Measurements from ENCODE around the gene SOWAHC. TPM values are rescaled to one million over a fixed set of nuclear protein-coding genes. Genes with fewer than 3 reads are reported as not detected.

The SOWAHC gene
- total and polyA plus RNA-seq, 5 experiments from 2014 or later = 0.05 to 0.16 (median 0.12) TPM; not detected in 2

GRCh38 chr2:109662889-109663288 is 48.7 kb downstream of the SOWAHC start:
- Mint-ChIP-seq H3K36me3 (no peaks in the 10 kb centered on the region), H3K27me3 (peaks cover 0 to 17% (median 6%) of the 10 kb centered on the region in 5 donors), H3K4me3 (no peak overlapping the region), H3K9me3 (no peaks in the 10 kb centered on the region), H3K4me1 (no peaks in the 10 kb centered on the region), H3K27ac (no peak overlapping the region)
- POLR2A ChIA-PET = no interaction called here
- ATAC-seq (no peak), DNase-seq (no peak)

GRCh38 chr2:109663721-109664120 is 49.6 kb downstream of the SOWAHC start:
- POLR2A ChIA-PET = no interaction called here
- ATAC-seq (no peak), DNase-seq (no peak)
- Mint-ChIP-seq H3K27ac (no peak overlapping the region), H3K36me3 (no peaks in the 10 kb centered on the region), H3K4me1 (no peaks in the 10 kb centered on the region), H3K9me3 (no peaks in the 10 kb centered on the region), H3K4me3 (no peak overlapping the region), H3K27me3 (peaks cover 0 to 20% (median 6%) of the 10 kb centered on the region in 5 donors)

- ATAC-seq (no peak), DNase-seq (no peak)
- H3K36me3 Mint-ChIP-seq = no peaks in the 10 kb centered on the region
- POLR2A ChIA-PET = no interaction called here
- no peaks in the 10 kb centered on the region for H3K9me3 Mint-ChIP-seq
- H3K27ac Mint-ChIP-seq = no peak overlapping the region
- no peaks in the 10 kb centered on the region for H3K4me1 Mint-ChIP-seq
- peaks cover 0 to 22% (median 9%) of the 10 kb centered on the region in 5 donors for H3K27me3 Mint-ChIP-seq
- H3K4me3 Mint-ChIP-seq = no peak overlapping the region
Measured at GRCh38 chr2:109666466-109666865, 52.3 kb downstream of the SOWAHC start.

Other genes starting within 250 kb of the SOWAHC start
- not detected for gene SEPTIN10, start 398 bp upstream of the SOWAHC start, total RNA-seq
- under 1 TPM in 1 of 3 donors, not detected in 2; 0.42 TPM for gene SEPTIN10, start 398 bp upstream of the SOWAHC start, polyA plus RNA-seq
- gene RGPD5, start 179.9 kb downstream of the SOWAHC start, total RNA-seq = 100 to 1,000 TPM in 1 of 2 experiments, 10 to 100 TPM in 1; 90.2 to 111 TPM
- gene RGPD5, start 179.9 kb downstream of the SOWAHC start, polyA plus RNA-seq = 1 to 10 TPM; 2.8 to 6.2 (median 3.3) TPM